Measurements from ENCODE around the gene PTPRK. TPM values are rescaled to one million over a fixed set of nuclear protein-coding genes. Genes with fewer than 3 reads are reported as not detected.

Gene PTPRK
- total RNA-seq, 1 experiment from 2014 or later = 34.2 TPM

DNA sequence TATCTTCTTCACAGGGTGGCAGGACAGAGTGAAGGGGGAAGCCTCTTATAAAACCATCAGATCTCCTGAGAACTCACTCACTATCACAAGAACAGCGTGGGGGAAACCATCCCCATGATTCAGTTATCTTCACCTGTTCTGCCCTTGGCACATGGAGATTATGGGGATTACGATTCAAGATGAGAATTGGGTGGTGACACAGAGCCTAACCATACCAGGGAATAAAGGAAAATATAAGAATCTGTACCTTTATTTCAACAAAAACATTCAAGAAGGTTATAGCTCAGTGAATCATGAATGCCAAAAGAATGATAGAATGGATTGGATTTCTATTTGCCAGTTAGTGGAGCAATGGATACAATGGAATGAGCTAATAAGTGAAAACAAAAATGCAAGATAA is 214.4 kb downstream of the PTPRK start:
- ChIA-PET POLR2A (no interaction called here), RAD21 (ENCODE audit: low non-redundant PET in 1 of 2, low total read pairs in 2 of 2, uncharacterized antibody in 2 of 2, unreplicated experiment in 2 of 2) (no interaction called here), CTCF (no interaction called here)
- Histone ChIP-seq H3K27me3 (ENCODE audit: insufficient read depth, low read length) (no peaks in the 10 kb centered on the region), H3K9me3 (ENCODE audit: control insufficient read depth in 1 of 2, insufficient read depth in 1 of 2, low read depth in 1 of 2, low read length in 2 of 2) (no peaks in the 10 kb centered on the region), H3K4me2 (ENCODE audit: low read length) (no peak overlapping the region), H3K27ac (ENCODE audit: low read depth, low read length) (no peak overlapping the region), H3K9me2 (ENCODE audit: insufficient read depth) (no peaks in the 10 kb centered on the region), H3K79me2 (ENCODE audit: insufficient read depth, low read length) (no peaks in the 10 kb centered on the region), H4K20me1 (ENCODE audit: insufficient read depth) (no peaks in the 10 kb centered on the region), H3K4me1 (ENCODE audit: control insufficient read depth in 1 of 2, insufficient read depth in 2 of 2, low read length in 2 of 2) (no peaks in the 10 kb centered on the region), H3K36me3 (ENCODE audit: control insufficient read depth in 1 of 2, insufficient read depth in 2 of 2, low read length in 2 of 2) (no peaks in the 10 kb centered on the region), H3K4me3 (replicated peaks in 1 of 2; ENCODE audit: low read depth in 1 of 2, low read length in 2 of 2) (no peak overlapping the region), H2AFZ (ENCODE audit: low read depth, low read length, poor library complexity, severe bottlenecking) (no peak overlapping the region), H3K9ac (ENCODE audit: low read length) (no peak overlapping the region)
- BruUV-seq (replicated peaks) = no TSS peak
- no peak for DNase-seq (ENCODE audit: low read depth, low spot score)
- TF ChIP-seq RAD21 (IDR thresholded peaks at IDR 0.05; ENCODE audit: low read depth) (no peak), EGR1 (IDR thresholded peaks at IDR 0.05; ENCODE audit: low read depth) (no peak), YY1 (IDR thresholded peaks at IDR 0.05; ENCODE audit: extremely low read depth, insufficient replicate concordance, low read depth, low read length) (no peak), SIN3A (IDR thresholded peaks at IDR 0.05; ENCODE audit: low read depth) (no peak), POLR2A (IDR thresholded peaks at IDR 0.05; ENCODE audit: borderline replicate concordance, extremely low read depth, insufficient read depth, insufficient read length) (no peak), ZFX (IDR thresholded peaks at IDR 0.05) (no peak), FOSL1 (IDR thresholded peaks at IDR 0.05; ENCODE audit: low read depth) (no peak), SRF (IDR thresholded peaks at IDR 0.05; ENCODE audit: low read depth) (no peak), EZH2phosphoT487 (IDR thresholded peaks at IDR 0.05; ENCODE audit: borderline replicate concordance) (no peak), CEBPB (IDR thresholded peaks at IDR 0.05; ENCODE audit: low read depth) (no peak), TCF7L2 (IDR thresholded peaks at IDR 0.05; ENCODE audit: borderline replicate concordance, extremely low read depth, insufficient read depth, insufficient read length) (no peak), EZH2 (IDR thresholded peaks at IDR 0.05) (no peak), POLR2AphosphoS5 (IDR thresholded peaks at IDR 0.05; ENCODE audit: low read depth, low read length) (no peak)
- TF ChIP-seq, protein P1, sequence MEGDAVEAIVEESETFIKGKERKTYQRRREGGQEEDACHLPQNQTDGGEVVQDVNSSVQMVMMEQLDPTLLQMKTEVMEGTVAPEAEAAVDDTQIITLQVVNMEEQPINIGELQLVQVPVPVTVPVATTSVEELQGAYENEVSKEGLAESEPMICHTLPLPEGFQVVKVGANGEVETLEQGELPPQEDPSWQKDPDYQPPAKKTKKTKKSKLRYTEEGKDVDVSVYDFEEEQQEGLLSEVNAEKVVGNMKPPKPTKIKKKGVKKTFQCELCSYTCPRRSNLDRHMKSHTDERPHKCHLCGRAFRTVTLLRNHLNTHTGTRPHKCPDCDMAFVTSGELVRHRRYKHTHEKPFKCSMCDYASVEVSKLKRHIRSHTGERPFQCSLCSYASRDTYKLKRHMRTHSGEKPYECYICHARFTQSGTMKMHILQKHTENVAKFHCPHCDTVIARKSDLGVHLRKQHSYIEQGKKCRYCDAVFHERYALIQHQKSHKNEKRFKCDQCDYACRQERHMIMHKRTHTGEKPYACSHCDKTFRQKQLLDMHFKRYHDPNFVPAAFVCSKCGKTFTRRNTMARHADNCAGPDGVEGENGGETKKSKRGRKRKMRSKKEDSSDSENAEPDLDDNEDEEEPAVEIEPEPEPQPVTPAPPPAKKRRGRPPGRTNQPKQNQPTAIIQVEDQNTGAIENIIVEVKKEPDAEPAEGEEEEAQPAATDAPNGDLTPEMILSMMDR (IDR thresholded peaks at IDR 0.05 in 2 of 3, conservative IDR thresholded peaks at IDR 0.05 in 1 of 3; ENCODE audit: borderline replicate concordance in 1 of 3, insufficient read depth in 1 of 3, low read depth in 2 of 3, low read length in 2 of 3) = no peak
- TF ChIP-seq, protein P2, sequence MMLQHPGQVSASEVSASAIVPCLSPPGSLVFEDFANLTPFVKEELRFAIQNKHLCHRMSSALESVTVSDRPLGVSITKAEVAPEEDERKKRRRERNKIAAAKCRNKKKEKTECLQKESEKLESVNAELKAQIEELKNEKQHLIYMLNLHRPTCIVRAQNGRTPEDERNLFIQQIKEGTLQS (IDR thresholded peaks at IDR 0.05) = no peak
- TF ChIP-seq, protein P3, sequence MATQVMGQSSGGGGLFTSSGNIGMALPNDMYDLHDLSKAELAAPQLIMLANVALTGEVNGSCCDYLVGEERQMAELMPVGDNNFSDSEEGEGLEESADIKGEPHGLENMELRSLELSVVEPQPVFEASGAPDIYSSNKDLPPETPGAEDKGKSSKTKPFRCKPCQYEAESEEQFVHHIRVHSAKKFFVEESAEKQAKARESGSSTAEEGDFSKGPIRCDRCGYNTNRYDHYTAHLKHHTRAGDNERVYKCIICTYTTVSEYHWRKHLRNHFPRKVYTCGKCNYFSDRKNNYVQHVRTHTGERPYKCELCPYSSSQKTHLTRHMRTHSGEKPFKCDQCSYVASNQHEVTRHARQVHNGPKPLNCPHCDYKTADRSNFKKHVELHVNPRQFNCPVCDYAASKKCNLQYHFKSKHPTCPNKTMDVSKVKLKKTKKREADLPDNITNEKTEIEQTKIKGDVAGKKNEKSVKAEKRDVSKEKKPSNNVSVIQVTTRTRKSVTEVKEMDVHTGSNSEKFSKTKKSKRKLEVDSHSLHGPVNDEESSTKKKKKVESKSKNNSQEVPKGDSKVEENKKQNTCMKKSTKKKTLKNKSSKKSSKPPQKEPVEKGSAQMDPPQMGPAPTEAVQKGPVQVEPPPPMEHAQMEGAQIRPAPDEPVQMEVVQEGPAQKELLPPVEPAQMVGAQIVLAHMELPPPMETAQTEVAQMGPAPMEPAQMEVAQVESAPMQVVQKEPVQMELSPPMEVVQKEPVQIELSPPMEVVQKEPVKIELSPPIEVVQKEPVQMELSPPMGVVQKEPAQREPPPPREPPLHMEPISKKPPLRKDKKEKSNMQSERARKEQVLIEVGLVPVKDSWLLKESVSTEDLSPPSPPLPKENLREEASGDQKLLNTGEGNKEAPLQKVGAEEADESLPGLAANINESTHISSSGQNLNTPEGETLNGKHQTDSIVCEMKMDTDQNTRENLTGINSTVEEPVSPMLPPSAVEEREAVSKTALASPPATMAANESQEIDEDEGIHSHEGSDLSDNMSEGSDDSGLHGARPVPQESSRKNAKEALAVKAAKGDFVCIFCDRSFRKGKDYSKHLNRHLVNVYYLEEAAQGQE (IDR thresholded peaks at IDR 0.05; ENCODE audit: low read depth) = no peak
- no peak for ATAC-seq
- intact Hi-C loops (cut with micrococcal nuclease) = no loop called here
